K562 treated with DMSO at 1 percent for 4 hours (cell line): ENCODE data around the gene MTTP. TPM values are rescaled to one million over a fixed set of nuclear protein-coding genes. Genes with fewer than 3 reads are reported as not detected.

Experiments
- total RNA-seq: library from RNA; unstranded; fragments of 300-600 nt; gene quantifications from 2 replicates; pipeline ENCODE4 v1.2.3, GENCODE V29; 2022; ENCODE audit not compliant: insufficient read depth

Gene MTTP
- not detected in 2 replicates for total RNA-seq

GRCh38 chr4:99574530-99575324 lies at the start of gene MTTP:
Gene MTTP, plus strand, starts transcription at chr4:99574824. Its CDS starts 86 bp downstream, at chr4:99574910.

DNA sequence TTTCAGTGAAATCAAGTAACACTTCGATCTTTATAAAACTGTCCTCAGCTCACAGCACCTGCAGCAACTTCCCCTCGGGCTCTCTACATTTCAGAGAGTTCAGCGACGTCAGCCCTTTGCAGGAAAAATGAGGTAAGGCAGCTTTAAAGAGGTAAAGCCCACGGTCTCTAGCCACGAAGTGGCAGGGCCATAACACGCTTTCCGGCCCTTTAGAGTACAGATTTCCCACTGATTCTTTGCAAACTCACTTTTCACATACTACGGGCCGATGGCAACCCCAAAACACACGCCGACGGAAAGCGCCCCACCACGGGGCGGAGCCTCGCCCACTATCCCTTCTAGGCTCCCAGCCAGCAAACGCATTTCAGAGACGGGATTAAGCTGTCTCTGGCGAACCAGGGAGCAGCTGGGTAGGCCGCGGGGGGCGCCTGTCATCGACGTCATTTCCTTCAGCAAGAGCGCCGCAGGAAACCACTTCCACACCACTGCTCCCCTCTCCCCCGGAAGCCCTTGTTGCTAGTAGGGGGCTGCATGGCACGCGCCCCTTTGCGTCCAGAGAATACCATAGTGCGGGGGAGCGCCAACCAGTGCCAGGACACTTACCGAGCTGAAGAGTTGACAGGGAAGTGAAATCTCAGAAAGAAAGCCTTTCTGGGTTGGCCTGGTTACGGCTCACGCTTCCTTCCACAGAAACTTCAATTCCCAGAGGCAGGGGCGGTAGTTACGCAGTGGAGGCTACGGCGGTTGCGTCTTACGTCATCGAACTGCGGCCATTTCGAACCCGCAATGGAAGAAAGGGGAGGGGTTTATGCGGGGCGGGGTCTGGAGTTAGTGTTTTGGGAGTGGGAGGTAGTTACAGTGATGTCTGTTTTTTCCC lies 11.1 kb upstream of the MTTP start, which contains the start of gene TRMT10A:
TSS of gene TRMT10A (minus strand) at position 730 of the 877 bp plus-strand sequence. CDS start 4,701 bp downstream, outside the sequence.

GRCh38 chr4:99657798-99658197 lies 83.2 kb downstream of the MTTP start, which contains the start of gene C4orf54:
Gene C4orf54, minus strand, starts transcription at chr4:99657828. Its CDS starts 3,180 bp downstream, at chr4:99654648.

Other genes starting within 250 kb of the MTTP start
- not detected in 2 replicates for gene ADH1C, start 222.1 kb upstream of the MTTP start, total RNA-seq
- gene ADH7, start 139.5 kb upstream of the MTTP start, total RNA-seq = not detected in 2 replicates
- not detected in 2 replicates for gene C4orf17, start 63.8 kb upstream of the MTTP start, total RNA-seq
- 2.0 and 7.1 TPM in 2 replicates for gene TRMT10A, start 10.8 kb upstream of the MTTP start, total RNA-seq
- not detected in 2 replicates for gene C4orf54, start 83.0 kb downstream of the MTTP start, total RNA-seq
- 2.6 and 3.8 TPM in 2 replicates for gene DAPP1, start 242.0 kb downstream of the MTTP start, total RNA-seq